ENCODE measurements around the gene GRM1. TPM values are rescaled to one million over a fixed set of nuclear protein-coding genes. Genes with fewer than 3 reads are reported as not detected.

The GRM1 gene
- total RNA-seq, 2 experiments from 2014 or later = not detected

DNA sequence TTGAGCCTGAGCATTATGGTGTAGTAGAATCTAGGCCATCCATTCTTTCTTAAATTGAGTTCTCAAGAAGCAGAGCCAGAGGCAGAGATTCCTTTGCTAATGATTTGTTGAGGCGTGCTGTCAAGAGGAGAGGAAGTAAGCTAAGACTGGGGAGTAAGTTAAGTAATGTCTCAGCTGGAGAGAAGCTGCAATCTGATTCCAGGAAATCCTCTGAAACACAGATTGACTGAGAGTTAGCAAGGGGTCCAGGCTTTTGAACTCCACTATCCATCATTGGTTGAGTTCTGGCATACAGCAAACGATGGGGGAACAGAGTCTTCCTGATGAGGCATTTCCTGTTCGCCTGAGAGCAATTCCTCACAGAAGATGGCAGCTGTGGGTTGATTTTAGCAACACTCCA, 307.3 kb downstream of the GRM1 start:
- Mint-ChIP-seq H3K27ac (no peak overlapping the region), H3K36me3 (no peaks in the 10 kb centered on the region), H3K9me3 (no peaks in the 10 kb centered on the region), H3K4me3 (no peak overlapping the region), H3K4me1 (no peaks in the 10 kb centered on the region), H3K27me3 (no peaks in the 10 kb centered on the region)
- DNase-seq = no peak

GRCh38 chr6:146337376-146337775, 308.5 kb downstream of the GRM1 start:
- Mint-ChIP-seq H3K4me1 (no peaks in the 10 kb centered on the region), H3K4me3 (no peak overlapping the region), H3K9me3 (no peaks in the 10 kb centered on the region), H3K27me3 (no peaks in the 10 kb centered on the region), H3K36me3 (no peaks in the 10 kb centered on the region), H3K27ac (no peak overlapping the region)
- DNase-seq = no peak

- Mint-ChIP-seq H3K27me3 (no peaks in the 10 kb centered on the region), H3K27ac (no peak overlapping the region), H3K4me3 (no peak overlapping the region), H3K9me3 (no peaks in the 10 kb centered on the region), H3K36me3 (no peaks in the 10 kb centered on the region), H3K4me1 (no peaks in the 10 kb centered on the region)
- DNase-seq = no peak
Measured at GRCh38 chr6:146339716-146340115, 310.9 kb downstream of the GRM1 start.

GRCh38 chr6:146341493-146342230, 312.8 kb downstream of the GRM1 start:
- Mint-ChIP-seq H3K27me3 (no peaks in the 10 kb centered on the region), H3K9me3 (no peaks in the 10 kb centered on the region), H3K36me3 (no peaks in the 10 kb centered on the region), H3K27ac (no peak overlapping the region), H3K4me3 (no peak overlapping the region), H3K4me1 (no peaks in the 10 kb centered on the region)
- DNase-seq = no peak

DNA sequence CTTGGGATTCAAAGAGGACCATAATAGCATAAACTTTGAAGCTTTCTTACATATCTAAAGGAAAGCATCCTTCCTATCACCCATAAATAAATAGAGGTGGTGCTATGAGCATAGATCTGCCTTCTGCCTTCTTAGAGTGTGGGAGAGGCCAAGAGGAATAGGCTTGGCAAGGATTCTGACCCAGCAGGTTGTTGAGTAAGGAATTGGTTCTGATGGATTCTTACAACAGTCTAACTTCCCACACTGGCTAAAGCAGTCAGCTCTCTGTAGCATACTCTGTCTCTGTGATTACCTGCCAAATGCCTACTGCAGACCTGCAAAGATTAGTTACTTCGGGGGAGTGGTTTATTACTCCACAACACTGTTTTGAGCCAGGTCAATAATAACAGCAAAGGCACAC, 316.7 kb downstream of the GRM1 start:
- Mint-ChIP-seq H3K27ac (no peak overlapping the region), H3K27me3 (no peaks in the 10 kb centered on the region), H3K36me3 (no peaks in the 10 kb centered on the region), H3K9me3 (no peaks in the 10 kb centered on the region), H3K4me3 (no peak overlapping the region), H3K4me1 (no peaks in the 10 kb centered on the region)
- no peak for DNase-seq

- no peak for DNase-seq
- no peak overlapping the region for H3K27ac Mint-ChIP-seq
- peaks cover 2% of the 10 kb centered on the region for H3K27me3 Mint-ChIP-seq
- H3K4me1 Mint-ChIP-seq = no peaks in the 10 kb centered on the region
- H3K36me3 Mint-ChIP-seq = no peaks in the 10 kb centered on the region
- no peaks in the 10 kb centered on the region for H3K9me3 Mint-ChIP-seq
- H3K4me3 Mint-ChIP-seq = no peak overlapping the region
Measured at GRCh38 chr6:146347090-146347489, 318.2 kb downstream of the GRM1 start.

DNA sequence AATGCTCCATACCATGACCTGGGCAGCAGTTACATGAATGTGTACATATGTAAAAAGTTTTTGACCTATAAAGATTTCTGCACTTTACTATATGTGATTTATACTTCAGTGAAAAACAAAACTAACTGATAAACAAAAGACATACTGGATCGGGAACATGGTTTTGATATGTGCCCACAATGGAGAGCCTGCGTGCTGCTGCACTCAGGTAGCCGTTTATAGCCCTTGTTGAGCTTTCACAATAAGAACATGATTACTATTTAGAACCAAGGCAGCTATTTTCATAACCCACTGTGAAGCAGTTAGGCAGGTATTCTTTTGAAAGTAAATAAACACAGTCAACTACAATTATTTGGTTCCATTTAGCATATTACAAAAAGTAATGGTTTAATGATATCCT, 318.8 kb downstream of the GRM1 start:
- Mint-ChIP-seq H3K36me3 (no peaks in the 10 kb centered on the region), H3K9me3 (no peaks in the 10 kb centered on the region), H3K27me3 (peaks cover 4% of the 10 kb centered on the region), H3K27ac (no peak overlapping the region), H3K4me3 (no peak overlapping the region), H3K4me1 (no peaks in the 10 kb centered on the region)
- no peak for DNase-seq

- H3K27ac Mint-ChIP-seq = no peak overlapping the region
- H3K4me3 Mint-ChIP-seq = no peak overlapping the region
Measured at GRCh38 chr6:146351018-146351417, 322.2 kb downstream of the GRM1 start.

DNA sequence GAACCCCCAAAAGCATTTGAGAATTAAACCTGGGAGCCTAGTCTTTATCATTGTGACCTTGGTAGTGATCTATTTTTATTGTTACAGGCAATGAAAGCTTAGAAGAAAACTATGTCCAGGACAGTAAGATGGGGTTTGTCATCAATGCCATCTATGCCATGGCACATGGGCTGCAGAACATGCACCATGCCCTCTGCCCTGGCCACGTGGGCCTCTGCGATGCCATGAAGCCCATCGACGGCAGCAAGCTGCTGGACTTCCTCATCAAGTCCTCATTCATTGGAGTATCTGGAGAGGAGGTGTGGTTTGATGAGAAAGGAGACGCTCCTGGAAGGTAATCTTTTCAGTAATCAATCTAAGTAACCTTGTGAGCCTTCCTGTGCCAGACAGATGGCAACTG, 323.3 kb downstream of the GRM1 start:
- DNase-seq = no peak
- H3K27ac Mint-ChIP-seq = no peak overlapping the region
- H3K36me3 Mint-ChIP-seq = no peaks in the 10 kb centered on the region
- no peak overlapping the region for H3K4me3 Mint-ChIP-seq
- peaks cover 4% of the 10 kb centered on the region for H3K27me3 Mint-ChIP-seq
- H3K4me1 Mint-ChIP-seq = no peaks in the 10 kb centered on the region
- H3K9me3 Mint-ChIP-seq = no peaks in the 10 kb centered on the region

More at GRCh38 chr6:146351018-146351417, 322.2 kb downstream of the GRM1 start:
- Mint-ChIP-seq H3K27me3 (peaks cover 4% of the 10 kb centered on the region), H3K9me3 (no peaks in the 10 kb centered on the region), H3K36me3 (no peaks in the 10 kb centered on the region), H3K4me1 (no peaks in the 10 kb centered on the region)
- DNase-seq = no peak

DNA sequence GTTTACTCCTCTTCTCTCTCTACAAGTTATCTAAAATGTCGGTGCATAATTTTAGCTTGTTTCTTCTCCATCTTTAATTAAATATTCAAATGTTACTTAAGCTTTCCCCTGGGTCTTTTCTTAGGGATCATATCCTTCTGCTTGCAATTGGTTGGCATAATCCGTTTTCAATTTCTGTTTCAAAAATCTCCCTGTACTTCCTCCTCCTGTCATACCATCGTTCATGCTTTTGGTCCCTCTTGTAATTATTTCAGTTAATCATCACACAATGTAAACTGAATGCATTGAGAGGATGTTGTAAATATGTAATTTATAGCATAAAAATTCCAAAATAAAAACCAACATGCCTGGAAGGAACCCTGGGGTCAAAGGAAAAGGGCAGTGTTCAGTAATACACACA, 325.6 kb downstream of the GRM1 start:
- H3K4me3 Mint-ChIP-seq = no peak overlapping the region

DNA sequence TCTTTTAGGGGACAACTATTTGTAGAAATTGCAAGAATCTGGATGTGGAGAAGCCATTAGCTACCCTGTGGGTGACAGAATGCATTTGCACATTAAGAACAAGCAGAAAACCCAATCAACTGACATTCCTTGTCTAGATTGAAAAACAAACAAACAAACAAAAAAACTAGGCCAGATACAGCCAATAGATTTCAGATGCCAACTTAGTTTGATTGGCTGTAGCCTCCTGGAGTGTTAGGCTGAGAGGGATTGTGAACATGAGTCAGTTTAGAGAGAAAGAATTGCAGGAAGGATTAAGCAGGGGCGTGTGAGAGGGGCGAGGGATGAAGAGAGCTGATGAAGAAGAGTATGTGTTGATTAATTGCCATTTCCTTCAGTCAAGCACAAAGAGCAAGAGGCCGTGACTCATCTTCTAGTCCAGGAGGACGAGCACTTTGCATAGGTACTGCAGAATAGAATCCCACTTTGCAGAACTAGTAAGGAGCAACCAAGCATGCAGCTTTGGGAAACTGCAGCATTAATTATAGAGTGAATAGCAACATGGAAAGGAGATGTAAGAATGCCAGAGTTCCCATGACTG, 326.7 kb downstream of the GRM1 start:
- Mint-ChIP-seq H3K9me3 (no peaks in the 10 kb centered on the region), H3K27me3 (peaks cover 10% of the 10 kb centered on the region), H3K4me1 (no peaks in the 10 kb centered on the region), H3K36me3 (no peaks in the 10 kb centered on the region), H3K27ac (no peak overlapping the region), H3K4me3 (no peak overlapping the region)
- DNase-seq = no peak

More for the DNA sequence above, 325.6 kb downstream of the GRM1 start:
- Mint-ChIP-seq H3K36me3 (no peaks in the 10 kb centered on the region), H3K9me3 (no peaks in the 10 kb centered on the region), H3K27me3 (peaks cover 7% of the 10 kb centered on the region), H3K4me1 (no peaks in the 10 kb centered on the region), H3K27ac (no peak overlapping the region)
- no peak for DNase-seq

GRCh38 chr6:146357578-146358430, 328.9 kb downstream of the GRM1 start:
- no peaks in the 10 kb centered on the region for H3K9me3 Mint-ChIP-seq
- H3K36me3 Mint-ChIP-seq = no peaks in the 10 kb centered on the region
- H3K27ac Mint-ChIP-seq = no peak overlapping the region
- H3K4me3 Mint-ChIP-seq = no peak overlapping the region
- peaks cover 7% of the 10 kb centered on the region for H3K27me3 Mint-ChIP-seq
- H3K4me1 Mint-ChIP-seq = no peaks in the 10 kb centered on the region
- DNase-seq = no peak

DNA sequence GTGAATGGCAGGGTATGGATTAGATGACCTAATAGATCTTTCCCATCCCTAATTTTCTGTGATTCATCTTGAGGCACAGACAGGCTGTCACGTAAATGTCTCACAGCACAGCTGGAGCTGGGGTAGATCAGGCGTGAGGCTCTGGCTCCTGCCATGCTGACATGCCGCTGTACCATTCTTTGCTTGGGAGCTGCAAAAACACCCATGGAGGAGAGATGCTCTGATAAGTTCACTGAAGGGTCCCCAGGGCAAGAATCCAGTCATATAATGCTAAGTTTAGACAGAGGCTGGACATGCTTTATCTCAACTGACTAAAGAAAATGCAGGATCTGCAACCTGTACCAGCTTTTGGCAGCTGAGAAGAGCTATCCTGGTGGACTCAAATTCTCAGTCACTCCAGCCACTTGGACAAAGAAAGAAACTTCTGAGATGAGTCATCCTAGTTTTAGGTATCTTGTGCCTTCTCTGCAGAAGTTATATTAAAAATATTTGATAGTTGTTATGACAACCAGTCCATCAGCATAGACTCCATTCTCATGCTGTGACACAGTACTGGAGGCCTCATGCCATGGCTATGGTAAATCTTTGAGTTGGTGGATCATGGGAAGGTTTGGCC, 329.7 kb downstream of the GRM1 start:
- Mint-ChIP-seq H3K27me3 (peaks cover 7% of the 10 kb centered on the region), H3K27ac (no peak overlapping the region), H3K4me3 (no peak overlapping the region), H3K4me1 (no peaks in the 10 kb centered on the region), H3K36me3 (no peaks in the 10 kb centered on the region), H3K9me3 (no peaks in the 10 kb centered on the region)
- no peak for DNase-seq

GRCh38 chr6:146359131-146359530, 330.3 kb downstream of the GRM1 start:
- DNase-seq = no peak
- Mint-ChIP-seq H3K9me3 (no peaks in the 10 kb centered on the region), H3K4me1 (no peaks in the 10 kb centered on the region)

More at GRCh38 chr6:146359131-146359530, 330.3 kb downstream of the GRM1 start:
- no peak overlapping the region for H3K27ac Mint-ChIP-seq
- H3K36me3 Mint-ChIP-seq = no peaks in the 10 kb centered on the region
- H3K4me3 Mint-ChIP-seq = no peak overlapping the region
- peaks cover 7% of the 10 kb centered on the region for H3K27me3 Mint-ChIP-seq
